DOHH2 (cell line): ENCODE data around the gene TRIM67.
"Not testable (repeated sequence)": the region's sequence is repeated elsewhere in the genome, so short reads cannot be mapped to it uniquely, and the experiment has no call there.

Source experiments
- H3F3A ChIP-seq: fragments of 200-600 bp; sonication (generic), shearing (Covaris generic); 2 replicates; pipeline ENCODE4 v1.6.0; 2016; ENCODE audit warnings: antibody characterized with exemption, mild to moderate bottlenecking; ENCODE audit not compliant: control insufficient read depth, insufficient read depth
- H3K27ac ChIP-seq: fragments of 200-600 bp; sonication (generic); 2 replicates; pipeline ENCODE4 v1.5.1; 2014; ENCODE audit warnings: low read depth, mild to moderate bottlenecking, low read length, moderate library complexity
- H3K27me3 ChIP-seq: fragments of 200-600 bp; sonication (generic); 2 replicates; pipeline ENCODE4 v1.6.1; 2014; ENCODE audit warnings: mild to moderate bottlenecking, low read length, mixed read lengths; ENCODE audit not compliant: control insufficient read depth
- H3K36me3 ChIP-seq: fragments of 200-600 bp; sonication (generic); 2 replicates; pipeline ENCODE4 v1.6.1; 2014; ENCODE audit warnings: mild to moderate bottlenecking, low read length, moderate library complexity, mixed read lengths; ENCODE audit not compliant: control insufficient read depth
- H3K4me1 ChIP-seq: fragments of 200-600 bp; sonication (generic); 2 replicates; pipeline ENCODE4 v1.6.1; 2014; ENCODE audit warnings: mild to moderate bottlenecking, low read length, mixed read lengths; ENCODE audit not compliant: control insufficient read depth
- H3K4me2 ChIP-seq: fragments of 200-600 bp; sonication (generic); 2 replicates; pipeline ENCODE4 v1.6.0; 2014; ENCODE audit warnings: mild to moderate bottlenecking, low read length, moderate library complexity
- H3K4me3 ChIP-seq: fragments of 200-600 bp; sonication (generic); 2 replicates; pipeline ENCODE4 v1.5.1; 2014; ENCODE audit warnings: mild to moderate bottlenecking, low read length, mixed read lengths
- H3K79me2 ChIP-seq: fragments of 200-600 bp; sonication (generic); 2 replicates; pipeline ENCODE4 v1.6.1; 2014; ENCODE audit warnings: mild to moderate bottlenecking, low read length, mixed read lengths; ENCODE audit not compliant: control insufficient read depth
- H3K9me2 ChIP-seq: fragments of 200-600 bp; sonication (generic); replicated peaks from 2 replicates; pipeline ENCODE4 v1.6.1; 2014; ENCODE audit warnings: mild to moderate bottlenecking, low read length, mixed read lengths; ENCODE audit not compliant: control insufficient read depth
- H3K9me3 ChIP-seq: fragments of 200-600 bp; sonication (generic); 2 replicates; pipeline ENCODE4 v1.6.1; 2014; ENCODE audit warnings: antibody characterized with exemption, low read length, mixed read lengths; ENCODE audit not compliant: control insufficient read depth, insufficient read depth
- H4K20me1 ChIP-seq: fragments of 200-600 bp; sonication (generic); 2 replicates; pipeline ENCODE4 v1.6.0; 2014; ENCODE audit warnings: low read depth, mild to moderate bottlenecking, antibody characterized with exemption, low read length, moderate library complexity; ENCODE audit not compliant: control insufficient read depth, insufficient read depth
- CTCF ChIP-seq: fragments of 200-600 bp; sonication (generic); IDR thresholded peaks from one replicate; pipeline ENCODE4 v1.5.1; 2014; ENCODE audit warnings: antibody characterized with exemption, mild to moderate bottlenecking, low read depth, low read length; ENCODE audit not compliant: poor library complexity, severe bottlenecking
- EZH2phosphoT487 ChIP-seq: fragments of 200-600 bp; sonication (generic); IDR thresholded peaks from 2 replicates; pipeline ENCODE4 v1.6.1; 2017; ENCODE audit warnings: borderline replicate concordance, mild to moderate bottlenecking, antibody characterized with exemption, low read length, moderate library complexity, mixed read lengths

TRIM67 gene

GRCh38 chr1:231211005-231211857 is 49.4 kb downstream of the TRIM67 start:
- H3K79me2 ChIP-seq, result no peaks in the 10 kb centered on the region
- H3K9me2 ChIP-seq, result no peaks in the 10 kb centered on the region
- H4K20me1 ChIP-seq, result no peaks in the 10 kb centered on the region
- no peaks in the 10 kb centered on the region for H3K36me3 ChIP-seq
- no peak for TF ChIP-seq EZH2phosphoT487
- peak; percentile 91 for TF ChIP-seq CTCF
- H3K27ac ChIP-seq, result no peak overlapping the region
- H3K4me3 ChIP-seq, result peak overlapping the region; percentile 74
- peak overlapping the region; percentile 90 for H3K4me2 ChIP-seq
- no peaks in the 10 kb centered on the region for H3K9me3 ChIP-seq
- no peaks in the 10 kb centered on the region for H3K27me3 ChIP-seq
- peaks cover 32% of the 10 kb centered on the region for H3K4me1 ChIP-seq
- peaks cover 5% of the 10 kb centered on the region for H3F3A ChIP-seq

- not testable (repeated sequence) for H4K20me1 ChIP-seq, H3K27me3 ChIP-seq, H3K9me3 ChIP-seq, H3K4me3 ChIP-seq, H3K36me3 ChIP-seq, H3K9me2 ChIP-seq, H3K4me2 ChIP-seq, H3F3A ChIP-seq, H3K79me2 ChIP-seq, H3K27ac ChIP-seq
- peaks cover 36% of the 10 kb centered on the region for H3K4me1 ChIP-seq
These were observed 50.4 kb downstream of the TRIM67 start for GRCh38 chr1:231212301-231212700.

GRCh38 chr1:231213831-231214573 is 52.1 kb downstream of the TRIM67 start:
- no peaks in the 10 kb centered on the region for H3K79me2 ChIP-seq
- H3K27me3 ChIP-seq, result no peaks in the 10 kb centered on the region
- H3K4me1 ChIP-seq, result peaks cover 36% of the 10 kb centered on the region
- H3K27ac ChIP-seq, result no peak overlapping the region
- no peak overlapping the region for H3K4me2 ChIP-seq
- H4K20me1 ChIP-seq, result no peaks in the 10 kb centered on the region
- H3F3A ChIP-seq, result peaks cover 6% of the 10 kb centered on the region
- no peaks in the 10 kb centered on the region for H3K36me3 ChIP-seq
- no peaks in the 10 kb centered on the region for H3K9me3 ChIP-seq
- no peak overlapping the region for H3K4me3 ChIP-seq
- no peaks in the 10 kb centered on the region for H3K9me2 ChIP-seq
- TF ChIP-seq CTCF (no peak), EZH2phosphoT487 (no peak)
